GOT3 (cell line): ENCODE measurements around the gene SORCS2.

Experiments used
- DNase-seq: peaks from one replicate; lab custom pipeline; 2025; ENCODE audit warnings: mixed read lengths; lab: John Stamatoyannopoulos, UW

SORCS2 gene

GRCh38 chr4:7710126-7710525, 517.8 kb downstream of the SORCS2 start:
- no peak for DNase-seq

DNA sequence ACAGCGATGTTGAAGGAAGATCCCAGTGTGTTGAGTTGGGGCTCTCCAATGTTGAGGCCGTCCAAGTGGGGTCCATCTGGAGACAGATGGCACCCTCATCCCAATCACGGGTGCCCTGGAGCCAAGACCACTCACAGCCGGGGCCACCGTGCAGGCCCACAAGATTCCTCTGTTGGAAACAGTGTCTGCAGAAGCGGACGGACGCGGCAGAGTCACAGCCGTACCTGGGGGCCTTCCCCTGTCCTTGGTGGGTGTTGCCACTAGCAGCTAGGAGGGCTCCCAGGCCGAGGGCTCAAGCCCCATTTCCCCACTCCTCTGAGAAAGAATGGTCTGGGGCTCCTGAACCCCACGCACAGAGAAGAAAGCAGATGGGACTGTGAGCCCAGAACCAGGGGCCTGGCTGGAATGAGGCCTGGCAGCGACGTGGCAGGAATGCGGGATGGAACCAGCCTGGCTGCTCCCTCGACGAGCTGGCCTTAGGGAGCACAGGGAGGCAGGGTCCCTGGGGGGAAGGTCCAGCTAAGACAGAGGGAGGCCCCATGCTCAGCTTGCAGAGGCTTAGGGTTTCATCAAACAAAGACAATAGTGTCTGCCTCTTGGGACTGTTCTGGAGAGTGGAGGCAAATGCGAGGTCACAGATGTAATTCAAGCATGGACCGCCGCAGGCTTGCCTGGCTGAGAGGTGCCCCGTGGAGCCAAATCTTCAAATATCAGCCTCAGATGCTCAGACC, 518.4 kb downstream of the SORCS2 start:
- DNase-seq, result no peak

GRCh38 chr4:7711307-7711963, 519.1 kb downstream of the SORCS2 start:
- no peak for DNase-seq

DNA sequence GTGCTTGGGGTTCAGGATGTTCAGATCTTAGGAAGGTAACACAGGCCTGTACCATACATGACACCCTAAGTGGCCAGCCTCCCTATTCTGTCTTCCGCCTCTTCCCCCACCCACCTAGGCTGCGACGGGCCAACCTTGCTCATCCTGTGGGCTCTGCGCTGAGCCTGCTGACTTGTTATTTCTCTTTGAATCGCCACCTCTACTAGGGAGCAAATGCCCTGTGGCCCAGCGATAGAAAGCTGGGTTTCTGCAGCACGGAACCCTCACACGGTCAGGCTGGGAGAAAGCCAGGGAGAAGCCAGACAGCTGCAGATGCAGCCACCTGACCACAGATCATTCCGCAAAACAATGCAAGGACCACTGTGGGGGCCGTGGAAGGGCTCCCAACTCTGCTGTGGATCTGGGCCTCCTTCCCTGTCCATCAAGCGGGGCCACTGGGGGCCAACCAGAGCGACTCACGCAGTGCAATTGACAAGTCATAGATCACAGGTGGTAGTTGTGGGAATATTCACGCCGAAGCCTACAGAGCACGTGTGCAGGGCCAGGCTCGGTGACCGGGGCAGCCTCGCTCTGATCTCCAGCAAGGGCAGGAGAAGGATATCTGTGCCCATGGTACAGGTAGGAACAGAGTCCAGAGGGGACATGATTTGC, 519.8 kb downstream of the SORCS2 start:
- DNase-seq, result no peak

DNA sequence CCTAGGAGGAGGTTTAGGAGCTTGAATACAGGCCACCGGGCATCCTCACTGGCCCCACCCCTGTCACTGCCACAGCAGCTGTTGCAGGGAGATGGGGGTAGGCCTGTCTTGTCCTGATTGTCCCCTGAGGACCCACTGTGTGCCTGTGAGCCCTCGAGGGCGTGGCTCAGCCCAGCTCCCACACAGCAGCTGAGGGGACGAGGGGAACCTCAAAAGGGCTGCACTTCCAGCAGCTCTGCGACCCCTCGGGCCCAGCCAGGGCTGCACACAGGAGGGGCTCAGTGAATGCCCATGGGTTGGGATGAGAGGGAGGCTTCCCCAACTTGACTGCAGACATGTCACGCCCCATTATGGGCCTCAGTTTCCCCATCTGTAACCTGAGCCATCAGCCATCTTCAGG, 521.4 kb downstream of the SORCS2 start:
- no peak for DNase-seq

- DNase-seq, result no peak
Observed at GRCh38 chr4:7714176-7714575, 521.8 kb downstream of the SORCS2 start.

GRCh38 chr4:7714738-7715137, 522.4 kb downstream of the SORCS2 start:
- DNase-seq, result no peak

DNA sequence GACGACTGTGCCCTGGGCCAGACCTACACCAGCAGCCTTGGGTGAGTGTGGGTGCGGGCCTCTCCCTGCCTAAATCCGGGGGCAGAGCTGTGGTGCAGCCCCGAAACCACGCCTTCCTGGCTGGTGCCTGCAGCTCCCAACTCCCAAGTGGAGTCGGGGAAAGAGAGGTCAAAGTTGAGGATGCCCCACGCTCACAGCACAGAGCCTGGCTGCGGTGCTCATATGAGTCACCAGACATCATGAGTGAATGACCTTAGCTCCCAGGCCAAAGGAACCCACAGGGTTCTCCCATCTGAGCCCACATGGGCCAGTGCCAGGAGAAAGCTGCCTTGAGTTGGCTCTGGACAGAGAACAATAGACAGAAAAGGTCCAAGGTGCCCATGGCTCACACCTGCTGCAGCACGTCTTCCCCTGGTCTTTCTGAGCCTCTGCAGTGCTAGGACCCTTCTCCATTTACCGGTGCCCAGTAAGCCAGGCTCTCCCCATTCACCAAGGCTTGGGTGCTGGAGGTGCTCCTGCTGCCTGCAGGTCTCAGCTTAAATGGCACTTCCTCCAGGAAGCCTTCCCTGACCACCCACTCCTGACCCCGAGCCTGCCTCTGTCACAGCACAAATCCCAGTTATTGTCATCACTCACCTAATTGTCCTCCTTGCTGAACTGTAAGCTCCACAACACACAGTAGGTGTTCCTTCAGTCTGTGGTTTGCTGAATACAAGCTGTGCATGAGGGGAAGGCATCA, 523.1 kb downstream of the SORCS2 start:
- DNase-seq, result no peak

DNA sequence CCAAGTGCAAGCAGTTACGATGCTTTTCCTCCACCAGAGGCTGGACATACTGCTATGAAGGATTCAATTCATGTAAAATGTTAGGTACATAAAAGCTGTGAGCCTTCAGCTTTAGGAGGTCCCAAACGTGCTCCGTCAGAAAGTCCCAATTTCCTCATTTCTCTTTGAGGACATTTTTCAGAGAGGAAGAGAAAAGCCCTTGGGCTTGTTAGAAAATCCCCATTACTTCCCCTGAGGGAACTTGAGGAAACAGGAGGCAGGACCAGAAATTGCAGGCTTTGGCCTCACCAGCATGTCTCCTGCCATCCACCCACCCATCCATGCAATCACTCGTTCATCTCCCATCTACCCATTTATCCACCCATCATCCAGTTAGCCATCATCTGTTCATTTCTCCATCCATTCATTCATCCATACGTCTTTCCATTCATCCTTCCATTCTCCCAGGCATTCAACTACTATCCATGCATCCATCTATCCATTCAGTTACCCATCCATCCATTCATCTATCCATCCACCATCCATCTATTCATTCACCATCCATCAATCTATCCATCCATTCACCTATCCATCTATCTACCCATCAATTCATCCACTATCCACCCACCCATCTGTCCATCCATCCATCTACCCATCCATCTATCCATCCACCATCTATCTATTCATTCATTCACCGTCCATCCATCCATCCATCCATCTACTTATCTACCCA, 523.8 kb downstream of the SORCS2 start:
- no peak for DNase-seq

GRCh38 chr4:7717161-7717560, 524.8 kb downstream of the SORCS2 start:
- DNase-seq, result no peak

DNA sequence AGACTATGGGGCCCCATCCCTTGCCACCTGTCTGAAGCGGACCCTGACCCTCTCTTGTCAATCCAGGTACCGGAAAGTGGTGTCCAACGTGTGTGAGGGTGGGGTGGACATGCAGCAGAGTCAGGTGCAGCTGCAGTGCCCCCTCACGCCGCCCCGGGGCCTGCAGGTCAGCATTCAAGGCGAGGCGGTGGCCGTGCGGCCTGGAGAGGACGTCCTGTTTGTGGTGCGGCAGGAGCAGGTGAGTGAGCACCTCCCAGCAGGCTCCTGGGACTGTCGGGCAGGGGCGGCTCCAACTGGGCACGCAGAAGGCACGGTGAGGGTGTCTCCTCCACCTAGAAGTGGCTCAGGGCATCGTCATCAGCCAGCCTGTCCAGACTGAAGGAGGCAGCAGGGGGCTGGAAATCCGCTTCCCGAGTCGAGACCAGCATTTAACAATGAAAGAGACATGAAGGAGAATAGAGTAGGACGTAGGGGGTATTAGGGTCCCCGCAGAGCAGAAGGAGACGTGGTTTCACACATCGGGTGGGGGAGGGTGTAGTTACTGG, 525.7 kb downstream of the SORCS2 start:
- DNase-seq, result no peak

GRCh38 chr4:7719354-7720174, 527.2 kb downstream of the SORCS2 start:
- no peak for DNase-seq

DNA sequence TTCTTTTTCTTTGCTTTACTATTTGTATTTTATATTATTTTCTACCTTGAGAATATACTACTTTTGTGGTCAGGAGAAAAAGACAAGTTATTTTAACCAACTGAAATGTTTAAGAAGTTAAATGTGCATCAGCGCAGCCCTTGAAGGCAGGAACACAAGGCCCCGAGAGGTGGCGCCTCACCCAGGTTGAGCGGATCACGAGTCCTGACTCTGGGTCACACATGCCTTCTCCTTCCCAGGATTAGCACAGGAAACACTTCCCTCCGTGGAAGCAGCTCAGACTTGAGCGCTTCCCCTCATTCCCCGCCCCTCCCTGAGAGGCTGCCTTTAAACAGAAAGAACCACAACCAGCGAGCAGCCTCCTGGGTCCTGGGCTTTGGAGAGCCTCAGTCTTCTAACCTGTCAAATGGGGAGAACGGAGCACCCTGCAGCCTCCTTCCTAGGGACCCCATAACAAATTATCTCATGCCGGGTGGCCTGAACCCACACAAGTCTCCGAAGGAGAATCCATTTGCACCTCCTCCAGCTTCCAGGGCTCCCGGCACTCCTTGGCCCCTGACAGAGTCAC, 529.7 kb downstream of the SORCS2 start:
- DNase-seq, result no peak

DNA sequence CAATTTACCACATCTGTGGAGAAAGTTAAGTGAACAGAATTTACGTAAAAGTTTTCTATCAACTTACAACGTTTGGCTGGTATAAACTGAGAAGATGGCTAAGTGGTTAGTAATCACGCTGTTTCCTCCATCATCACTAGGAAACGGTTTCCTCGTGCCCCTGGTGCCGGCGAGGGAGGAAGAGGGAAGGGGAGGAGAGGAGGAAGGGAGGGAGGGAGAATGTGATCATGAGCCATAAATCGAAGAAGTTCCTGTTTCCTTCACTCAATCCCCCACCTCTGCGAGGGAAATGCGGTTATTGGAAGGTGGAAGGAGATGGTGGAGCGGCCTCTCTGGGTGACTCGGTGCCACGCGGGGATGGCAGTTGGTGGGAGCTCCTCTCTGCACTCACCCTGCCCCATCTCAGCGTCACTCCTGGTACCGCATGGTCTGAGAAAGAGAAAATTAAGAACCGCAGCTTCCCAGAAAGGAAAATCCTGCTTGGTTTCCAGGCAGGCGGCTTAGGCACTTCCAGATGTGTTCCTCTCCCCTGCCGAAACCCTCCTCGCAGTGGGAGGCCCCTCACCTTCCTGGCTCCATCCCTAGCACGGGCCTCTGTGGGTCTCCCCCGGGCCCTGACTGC, 530.5 kb downstream of the SORCS2 start:
- DNase-seq, result no peak

DNA sequence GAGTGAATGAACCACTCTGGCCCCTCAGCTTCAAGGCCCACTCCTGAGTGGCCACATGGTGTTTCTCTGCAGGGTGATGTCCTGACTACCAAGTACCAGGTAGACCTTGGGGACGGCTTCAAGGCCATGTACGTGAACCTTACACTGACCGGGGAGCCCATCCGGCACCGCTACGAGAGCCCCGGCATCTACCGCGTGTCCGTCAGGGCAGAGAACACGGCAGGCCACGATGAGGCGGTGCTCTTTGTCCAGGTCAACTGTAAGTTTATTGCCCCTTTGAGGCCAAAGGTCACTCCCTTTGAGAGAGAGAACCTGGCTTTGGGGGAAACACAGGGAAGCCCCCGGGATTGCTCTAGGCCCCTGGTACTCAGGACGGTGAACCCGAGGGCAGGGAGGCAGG, 531.3 kb downstream of the SORCS2 start:
- no peak for DNase-seq

GRCh38 chr4:7725951-7726350, 533.6 kb downstream of the SORCS2 start:
- DNase-seq, result peak; percentile 22

- no peak for DNase-seq
Observed at GRCh38 chr4:7726665-7727413, 534.5 kb downstream of the SORCS2 start.

GRCh38 chr4:7727749-7728148, 535.4 kb downstream of the SORCS2 start:
- DNase-seq, result no peak

DNA sequence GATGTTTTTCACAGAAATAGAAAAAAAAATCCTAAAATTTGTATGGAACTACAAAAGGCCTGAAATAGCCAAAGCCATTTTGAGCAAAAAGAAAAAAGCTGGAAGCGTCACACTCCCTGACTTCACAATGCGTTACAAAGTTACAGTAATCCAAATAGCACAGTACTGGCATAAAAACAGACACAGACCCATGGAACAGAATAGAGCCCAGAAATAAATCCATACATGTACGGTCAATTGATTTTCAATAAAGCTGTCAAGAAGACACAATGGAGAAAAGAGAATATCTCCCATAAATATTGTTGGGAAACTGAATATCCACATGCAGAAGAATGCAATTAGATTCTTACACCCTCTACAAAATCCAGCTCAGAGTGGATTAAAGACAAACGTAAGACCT, 539.1 kb downstream of the SORCS2 start:
- no peak for DNase-seq
